Posterior cingulate gyrus (tissue), 11 donors: ENCODE measurements around the gene PEAR1.

Experiments used
- DNase-seq, 10 donors: peaks; one replicate each; pipeline versions ENCODE4 v3.0.0 to v3.0.0-alpha.2; 2020 to 2021; ENCODE audit warnings: mixed read lengths in 3 of 10
- intact Hi-C: fragments of 100-400 bp; cut with DNase I; formaldehyde crosslinking; loops from one replicate; pipeline ENCODE4 v1.15.1; 2023

PEAR1 gene

DNA sequence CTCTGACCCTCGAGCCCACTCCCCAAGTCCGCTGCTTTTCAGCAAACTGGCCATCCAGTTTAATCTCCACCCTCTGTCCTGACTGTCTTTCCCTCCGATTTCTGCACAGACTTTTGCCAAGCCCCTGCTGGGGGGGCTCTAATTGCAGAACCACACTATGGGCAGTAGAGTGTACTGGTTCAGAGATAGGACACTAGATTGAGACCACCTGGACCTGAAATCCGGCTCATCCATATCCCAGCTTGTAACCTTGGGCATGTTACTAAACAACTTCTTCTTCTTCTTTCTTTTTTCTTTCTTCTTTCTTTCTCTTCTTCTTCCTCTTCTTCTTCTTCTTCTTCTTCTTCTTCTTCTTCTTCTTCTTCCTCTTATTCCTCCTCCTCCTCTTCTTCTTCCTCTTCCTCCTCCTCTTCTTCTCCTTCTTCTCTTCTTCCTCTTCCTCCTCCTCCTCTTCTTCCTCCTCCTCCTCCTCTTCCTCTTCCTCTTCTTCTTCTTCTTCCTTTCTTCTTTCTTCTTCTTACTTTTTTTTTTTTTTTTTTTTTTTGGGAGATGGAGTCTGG, 34.6 kb downstream of the PEAR1 start:
- DNase-seq, result no peak
- intact Hi-C loops, result no loop called here

DNA sequence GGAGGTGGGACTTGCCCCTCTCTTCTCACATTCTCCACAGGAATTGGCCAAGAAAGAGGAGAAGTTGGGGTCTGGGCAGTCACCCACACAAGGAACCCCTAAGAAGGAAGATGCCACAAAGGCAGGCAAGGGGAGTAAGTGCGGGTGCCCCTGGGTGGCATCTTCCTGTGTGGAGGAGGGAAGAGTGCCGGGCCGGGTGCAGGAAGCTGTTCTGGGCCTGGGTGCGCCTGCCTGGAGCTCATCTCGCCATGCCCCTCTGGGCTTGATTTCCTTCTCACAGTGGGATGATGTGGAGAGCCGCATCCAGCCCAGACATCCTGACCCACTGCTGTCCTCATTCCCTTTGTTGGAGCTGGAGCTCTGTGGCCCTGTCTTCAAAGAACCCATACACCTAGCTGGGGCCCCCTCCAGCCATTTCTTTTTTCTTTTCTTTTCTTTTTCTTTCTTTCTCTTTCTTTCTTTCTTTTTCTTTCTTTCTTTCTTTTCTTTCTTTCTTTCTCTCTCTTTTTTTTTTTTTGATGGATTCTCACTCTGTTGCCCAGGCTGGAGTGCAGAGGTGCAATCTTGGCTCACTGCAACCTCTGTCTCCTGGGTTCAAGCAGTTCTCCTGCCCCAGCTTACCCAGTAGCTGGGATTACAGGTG, 36.2 kb downstream of the PEAR1 start:
- intact Hi-C loops, result no loop called here
- peak in 2 of 10 donors; percentile 18 to 69 for DNase-seq

DNA sequence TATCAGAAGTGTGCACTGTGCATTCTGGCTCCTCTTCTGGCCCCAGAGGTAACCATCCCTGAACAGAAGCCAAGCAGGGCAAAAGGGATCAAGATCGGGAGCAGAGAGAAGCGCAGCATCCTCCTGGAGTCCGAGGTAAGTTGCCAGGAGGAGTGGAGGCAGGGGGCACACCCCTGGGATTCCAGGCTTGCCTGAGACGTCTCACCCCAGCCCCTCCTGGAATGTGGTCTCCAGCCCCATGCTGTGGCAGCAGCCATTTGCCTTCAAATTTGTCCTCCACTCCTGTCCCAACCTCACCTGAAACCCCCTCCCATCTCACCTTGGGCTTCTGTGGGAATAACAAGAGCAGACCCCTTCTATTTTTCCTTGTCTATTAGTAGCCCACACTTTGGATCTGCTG, 37.0 kb downstream of the PEAR1 start:
- intact Hi-C loops, result no loop called here
- peak in 1 of 10 donors; percentile 53 for DNase-seq

DNA sequence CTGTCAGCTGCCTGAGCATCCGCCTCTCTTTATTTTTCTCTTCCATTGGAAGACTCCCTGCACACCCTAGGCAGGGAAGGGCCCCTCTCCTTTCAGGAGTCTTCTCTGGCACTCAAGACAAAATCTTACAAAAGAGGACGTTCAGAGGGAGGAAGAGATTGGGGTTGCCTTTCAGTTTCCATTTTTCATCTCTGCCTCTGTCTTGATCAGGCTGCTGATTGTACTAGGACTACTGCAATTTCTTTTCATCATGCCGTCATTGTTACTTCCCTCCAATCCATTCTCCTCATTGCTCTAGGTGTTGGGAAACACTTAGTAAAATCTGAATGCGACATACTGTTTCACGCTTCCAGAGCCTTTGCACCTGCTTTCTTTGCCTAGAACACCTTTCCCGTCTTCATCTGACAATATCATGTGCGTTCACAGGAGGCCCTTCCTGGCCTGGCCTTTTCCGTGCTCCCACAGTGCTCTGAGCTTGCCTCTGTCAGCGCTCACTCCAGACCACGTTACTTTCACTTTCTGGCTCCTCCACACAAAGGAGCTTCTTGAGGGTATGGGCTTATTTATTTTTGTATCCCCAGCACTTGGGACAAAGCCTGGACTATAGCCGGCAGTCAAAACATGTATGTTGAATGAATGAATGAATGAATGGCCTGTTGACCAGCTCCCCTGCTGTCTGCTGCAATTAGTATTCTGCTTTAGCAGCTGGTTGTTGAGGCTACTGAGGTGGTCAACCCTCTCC, 37.9 kb downstream of the PEAR1 start:
- DNase-seq, result peak in 2 of 10 donors; percentile 11 to 31
- intact Hi-C loops, result no loop called here

DNA sequence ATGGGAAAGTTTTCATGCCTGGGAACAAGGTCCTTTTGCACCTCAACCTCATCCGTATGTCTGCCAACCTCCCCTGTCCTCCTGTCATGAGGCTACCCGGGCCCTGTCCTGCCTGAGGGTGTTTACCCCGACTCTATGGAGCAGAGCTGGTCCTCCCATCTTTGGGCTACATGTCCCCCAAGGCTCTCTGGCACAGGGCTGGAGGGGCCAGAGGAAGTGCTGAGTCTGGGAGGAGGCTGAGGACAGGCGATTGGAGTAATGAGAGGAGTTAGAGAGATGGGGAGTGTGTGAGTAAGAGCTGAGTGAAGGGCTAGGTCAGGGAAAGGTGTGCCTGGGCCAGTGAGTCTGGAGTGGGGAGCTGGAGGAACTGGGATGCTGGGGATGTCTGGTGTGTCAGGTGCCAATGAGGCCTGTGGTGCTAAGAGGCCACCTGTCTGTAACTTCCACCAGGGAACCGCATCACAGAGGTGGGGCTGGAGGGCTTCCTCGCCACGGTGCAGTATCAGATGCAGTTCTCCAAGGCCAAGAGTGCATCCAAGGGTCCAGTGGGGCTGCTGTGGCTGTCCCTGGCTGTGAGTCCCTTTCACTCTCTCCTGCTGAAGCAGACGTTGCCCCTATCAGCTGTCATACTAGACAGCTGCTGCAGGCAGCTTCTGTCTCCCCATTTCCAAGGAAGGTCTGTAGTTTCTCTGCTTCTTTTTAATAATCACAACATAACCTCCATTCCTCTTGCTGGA, 38.6 kb downstream of the PEAR1 start:
- intact Hi-C loops, result no loop called here
- DNase-seq, result peak in 2 of 10 donors; percentile 71 to 78

DNA sequence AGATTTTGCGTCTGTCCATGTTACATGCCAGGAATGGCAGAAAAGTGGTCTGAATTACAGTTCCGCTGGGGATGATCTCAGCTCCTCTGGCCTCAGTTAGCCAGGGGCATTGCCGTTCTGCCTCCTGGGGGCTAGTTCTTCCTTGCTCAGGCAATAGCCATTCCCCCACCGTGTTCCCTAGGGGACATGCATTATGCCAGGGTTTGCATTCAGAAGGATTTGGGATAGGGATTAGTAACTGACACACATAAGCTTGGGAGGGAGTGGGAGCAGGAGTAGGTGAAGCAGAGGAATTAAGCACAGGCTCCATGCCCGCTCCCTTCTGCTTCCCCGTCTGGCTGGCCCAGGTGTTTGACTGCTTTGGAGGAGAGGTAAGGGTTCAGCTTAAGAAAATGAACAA, 39.6 kb downstream of the PEAR1 start:
- DNase-seq, result peak in 2 of 10 donors; percentile 33 to 34
- intact Hi-C loops, result no loop called here

DNA sequence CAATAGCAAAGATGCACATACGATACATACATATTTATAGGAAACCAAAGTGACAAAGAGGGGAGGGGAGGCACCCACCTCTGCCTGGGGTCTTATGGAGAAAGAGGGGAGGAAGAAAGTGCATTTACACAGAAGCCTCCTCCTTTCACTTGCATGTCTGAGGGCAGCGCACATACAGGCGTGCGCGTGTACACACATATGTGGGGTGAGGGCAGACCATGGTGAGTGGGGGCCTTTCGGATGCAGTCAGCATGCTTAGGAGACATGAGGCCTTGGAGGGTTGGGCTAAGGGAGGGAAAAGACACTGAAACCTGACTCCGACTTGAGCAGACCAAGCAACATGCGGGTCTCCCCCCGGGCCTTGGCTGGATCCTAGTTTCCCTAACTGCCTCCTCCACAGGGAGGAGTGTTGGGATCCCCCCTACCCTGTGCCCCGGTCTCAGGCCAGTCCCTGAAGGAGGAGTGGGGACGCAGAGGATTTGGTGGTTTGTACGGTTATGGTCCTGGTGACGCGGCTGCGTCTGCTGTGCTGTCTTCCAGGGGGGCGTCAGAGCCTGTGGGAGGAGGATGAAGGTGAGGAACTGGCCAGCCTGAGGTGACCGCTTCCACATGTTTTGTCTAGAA, 42.1 kb downstream of the PEAR1 start:
- intact Hi-C loops, result no loop called here
- peak in 2 of 10 donors; percentile 47 to 52 for DNase-seq

DNA sequence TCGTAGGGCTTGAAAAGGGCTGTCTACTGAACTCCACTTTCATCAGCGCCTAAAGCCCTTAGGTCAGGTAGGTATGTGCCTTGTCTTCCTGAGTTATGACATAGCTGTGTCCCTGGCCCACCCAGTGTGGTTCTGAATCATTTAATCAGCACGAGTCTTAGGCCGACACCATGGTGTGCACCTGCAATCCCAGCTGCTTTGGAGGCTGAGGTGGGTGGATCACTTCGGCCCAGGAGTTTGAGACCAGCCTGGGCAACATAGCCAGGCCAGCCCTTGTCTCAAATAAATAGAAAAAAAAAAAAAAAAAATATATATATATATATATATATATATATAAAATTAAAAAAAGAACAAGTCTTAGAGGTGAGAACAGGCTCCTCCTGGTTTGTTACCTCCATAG, 42.7 kb downstream of the PEAR1 start:
- peak in 2 of 10 donors; percentile 49 to 59 for DNase-seq
- intact Hi-C loops, result no loop called here

DNA sequence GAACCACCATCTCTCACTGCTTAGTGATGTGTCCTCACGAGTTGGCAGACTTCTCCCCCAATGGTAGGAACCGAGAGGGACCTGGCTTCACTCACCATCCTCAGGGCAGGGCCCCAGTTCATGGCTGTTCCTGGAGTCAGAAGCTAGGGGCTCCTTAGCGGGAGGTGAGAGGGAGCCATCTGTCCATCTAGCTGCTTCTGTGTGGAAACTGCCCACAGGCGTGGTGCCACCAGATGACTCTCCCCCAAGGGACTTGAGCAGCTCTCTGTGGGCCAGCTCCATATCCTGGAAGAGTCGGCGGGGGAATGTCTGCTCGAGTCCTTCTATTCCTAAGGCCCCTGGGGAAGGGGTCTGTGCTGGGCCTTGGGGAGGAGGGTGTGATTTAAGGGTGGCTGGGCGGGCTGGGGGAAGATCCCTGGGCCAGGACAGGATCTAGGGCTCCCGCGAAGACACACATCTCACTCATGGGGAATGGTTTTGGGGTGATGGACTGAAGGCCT, 43.3 kb downstream of the PEAR1 start:
- peak in 2 of 10 donors; percentile 34 to 64 for DNase-seq
- intact Hi-C loops, result no loop called here

DNA sequence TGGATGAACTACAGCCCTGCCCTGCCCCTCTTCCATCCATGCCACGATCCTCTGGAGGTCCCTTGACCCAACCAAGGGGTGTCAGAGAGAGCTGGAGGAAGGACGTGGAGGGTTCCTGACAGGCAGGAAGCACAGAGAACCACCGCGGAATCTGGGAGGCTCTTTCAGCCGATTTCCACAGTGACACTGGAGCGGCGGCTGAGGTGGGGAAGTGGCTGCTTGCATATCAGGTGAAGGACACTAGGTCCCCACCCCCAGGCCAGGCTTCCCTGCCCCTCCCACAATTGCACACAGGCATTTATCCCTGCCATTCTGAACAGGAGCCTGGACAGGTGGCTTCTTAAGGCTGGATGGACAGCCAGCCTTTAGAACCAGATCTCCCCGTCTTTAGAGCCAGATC, 44.4 kb downstream of the PEAR1 start:
- intact Hi-C loops, result no loop called here
- DNase-seq, result peak in 2 of 10 donors; percentile 31 to 68

DNA sequence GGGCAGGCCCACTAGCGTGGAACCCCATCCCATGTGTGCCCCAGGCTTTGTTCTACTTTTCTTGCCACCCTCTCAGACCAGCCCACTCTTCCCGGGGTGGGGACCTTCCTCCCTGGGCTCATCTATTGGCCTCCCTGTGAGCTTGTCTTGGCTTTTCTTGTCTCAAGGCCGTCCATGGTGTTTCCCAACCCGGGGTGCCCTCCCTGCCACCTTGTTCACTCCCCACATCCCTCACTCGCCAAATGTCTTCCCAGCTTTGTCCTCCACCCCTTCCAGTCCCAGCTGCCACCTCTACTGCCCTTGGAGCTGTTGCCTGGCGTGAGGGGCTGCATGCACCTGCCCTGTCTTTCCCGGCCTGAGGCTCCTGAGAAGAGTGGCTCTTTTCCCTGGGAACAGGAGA, 45.3 kb downstream of the PEAR1 start:
- intact Hi-C loops, result no loop called here
- peak in 2 of 10 donors; percentile 40 to 56 for DNase-seq

DNA sequence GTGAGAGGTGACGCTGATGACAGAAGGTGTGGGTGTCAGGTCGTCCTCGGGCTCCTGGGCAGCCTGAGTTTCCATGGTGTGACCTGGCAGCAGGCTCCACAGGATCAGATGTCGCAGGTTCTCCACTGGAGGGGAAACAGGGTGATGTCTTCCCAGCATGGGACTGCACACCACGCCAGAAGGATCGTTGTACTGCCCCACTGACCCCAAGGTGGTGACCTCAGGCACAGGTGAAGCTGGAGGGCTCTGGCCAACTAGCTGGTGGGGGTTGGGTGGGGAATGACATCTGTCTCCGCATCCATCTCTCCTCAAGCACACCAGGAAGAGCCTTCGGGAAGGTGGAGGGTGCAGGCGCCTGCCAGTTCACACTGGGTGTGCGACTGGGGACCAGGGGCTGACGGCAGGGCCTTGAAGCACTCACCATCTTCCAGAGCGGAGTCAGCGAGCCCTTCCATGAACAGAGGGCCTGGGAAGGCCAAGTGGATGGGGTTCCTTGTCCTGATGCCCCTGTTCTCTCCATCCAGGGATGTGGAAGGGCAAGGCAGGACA, 46.3 kb downstream of the PEAR1 start:
- intact Hi-C loops, result no loop called here
- peak in 2 of 10 donors; percentile 77 for DNase-seq

DNA sequence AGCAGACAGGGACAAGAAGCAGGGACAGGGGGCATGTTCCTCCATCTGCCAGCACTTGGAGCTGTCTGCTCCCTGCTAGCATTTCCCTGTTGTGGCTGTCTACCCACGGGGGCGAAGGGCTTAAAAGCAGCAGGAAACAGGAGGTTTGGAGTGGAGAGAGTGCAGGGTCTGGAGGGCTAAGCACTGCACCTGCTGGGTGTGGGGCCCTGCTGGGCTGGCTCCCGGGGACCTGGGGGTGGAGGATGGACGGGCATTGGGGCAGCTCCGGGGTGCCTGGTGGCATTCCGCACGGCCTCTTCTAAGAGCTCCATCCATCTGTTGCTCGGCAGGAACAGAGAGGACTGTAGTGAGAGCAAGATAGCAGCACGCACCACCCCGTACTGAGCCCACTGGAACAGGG, 48.2 kb downstream of the PEAR1 start:
- intact Hi-C loops, result no loop called here
- peak in 2 of 10 donors; percentile 43 to 67 for DNase-seq

DNA sequence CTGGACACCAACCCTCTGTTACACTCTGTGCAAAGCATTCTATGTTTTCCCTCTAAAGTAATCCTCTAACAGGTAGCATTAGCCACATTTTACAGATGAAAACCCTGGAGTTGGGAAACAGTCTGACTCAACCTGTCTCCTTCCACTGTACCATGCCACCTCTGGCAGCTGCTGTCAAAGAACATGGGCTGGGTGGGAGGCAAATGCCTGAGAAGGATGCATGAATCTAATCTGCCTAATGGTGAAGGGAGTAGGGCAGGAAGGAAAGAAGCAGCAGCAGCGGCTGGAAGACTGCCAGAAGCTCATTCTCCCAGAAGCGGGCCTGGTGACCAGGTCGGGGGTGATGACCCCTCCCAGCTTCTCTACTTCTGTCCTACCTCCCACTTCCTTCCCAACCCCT, 48.7 kb downstream of the PEAR1 start:
- intact Hi-C loops, result no loop called here
- DNase-seq, result peak in 2 of 10 donors; percentile 26 to 49

DNA sequence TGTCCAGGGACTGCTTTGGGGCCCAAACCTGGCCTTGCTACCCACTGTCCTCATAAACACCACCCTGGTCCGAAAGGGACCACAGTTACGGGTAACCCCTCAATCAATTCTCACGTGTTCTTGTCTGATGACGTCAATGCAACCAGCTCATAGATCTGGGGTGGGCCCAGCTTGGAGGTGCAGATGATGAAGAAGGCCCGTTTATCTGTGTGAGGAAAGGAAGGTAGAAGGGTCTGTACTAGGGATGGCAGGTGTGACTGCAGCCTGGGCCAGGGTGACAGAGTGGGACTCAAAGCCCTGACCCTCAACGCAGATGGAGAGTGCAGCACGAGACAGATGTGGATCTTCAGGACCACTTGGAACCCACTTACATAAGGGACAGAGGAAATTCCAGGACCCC, 49.1 kb downstream of the PEAR1 start:
- DNase-seq, result peak in 1 of 10 donors; percentile 26
- intact Hi-C loops, result no loop called here

DNA sequence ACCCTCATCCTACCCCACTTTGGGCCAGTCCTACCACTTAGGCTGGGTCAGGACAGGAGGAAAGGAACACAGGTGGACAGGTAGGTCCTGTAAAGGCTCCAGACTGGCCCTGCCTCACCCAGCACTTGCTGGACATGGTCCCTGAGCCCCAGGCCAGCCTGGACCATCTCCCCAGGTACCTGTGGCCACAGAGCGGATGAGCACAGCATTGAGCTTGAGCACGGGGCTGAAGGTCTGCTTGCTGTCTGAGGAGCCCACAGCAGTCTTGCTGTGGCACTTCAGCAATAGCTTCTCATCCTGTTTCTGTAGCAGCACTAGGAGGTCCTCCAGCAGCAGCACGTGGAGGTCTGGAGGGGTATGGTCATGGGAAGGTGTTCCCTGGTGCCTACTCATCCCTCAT, 50.2 kb downstream of the PEAR1 start:
- peak in 1 of 10 donors; percentile 53 for DNase-seq
- intact Hi-C loops, result no loop called here

DNA sequence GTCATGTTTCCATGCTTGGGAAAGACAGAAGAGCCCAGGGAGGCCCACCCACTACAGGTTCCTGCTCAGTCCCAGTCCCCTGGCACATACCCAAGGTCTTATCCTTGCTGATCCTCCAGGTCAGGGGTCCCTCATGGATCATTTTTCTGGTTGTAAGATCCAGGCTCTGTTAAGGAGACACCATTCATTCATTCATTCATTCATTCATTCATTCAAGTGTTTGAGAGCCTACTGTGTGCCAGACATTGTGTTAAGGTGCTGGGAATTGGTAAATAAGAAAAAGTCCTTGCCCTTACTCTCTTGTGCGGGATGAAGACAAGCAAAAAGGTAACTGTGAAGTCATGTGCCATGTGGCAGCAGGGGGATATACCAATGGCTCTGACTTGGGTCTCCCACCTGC, 50.8 kb downstream of the PEAR1 start:
- no peak for DNase-seq

DNA sequence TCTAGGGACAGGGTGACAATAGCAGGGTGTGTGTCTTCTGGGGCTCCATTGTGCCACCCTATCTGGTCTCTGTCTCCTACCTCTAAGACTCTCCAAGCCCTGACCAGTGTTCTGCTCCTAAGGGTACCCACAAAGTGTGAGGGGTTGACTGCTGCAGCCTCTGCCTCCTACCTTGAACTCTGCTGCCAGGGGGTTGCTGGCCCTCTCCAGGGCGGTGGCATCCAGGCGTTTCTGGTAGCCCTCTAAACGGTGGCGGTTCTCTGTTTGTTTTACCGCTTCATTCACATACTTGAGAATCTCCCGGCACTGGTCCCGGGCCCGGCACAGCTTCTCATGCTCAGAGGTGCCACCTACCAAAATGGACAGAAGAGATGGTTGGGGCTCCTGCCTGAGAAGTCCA, 51.3 kb downstream of the PEAR1 start:
- peak in 1 of 10 donors; percentile 58 for DNase-seq
- intact Hi-C loops, result no loop called here

More for the DNA sequence above, 50.8 kb downstream of the PEAR1 start:
- intact Hi-C loops, result no loop called here

DNA sequence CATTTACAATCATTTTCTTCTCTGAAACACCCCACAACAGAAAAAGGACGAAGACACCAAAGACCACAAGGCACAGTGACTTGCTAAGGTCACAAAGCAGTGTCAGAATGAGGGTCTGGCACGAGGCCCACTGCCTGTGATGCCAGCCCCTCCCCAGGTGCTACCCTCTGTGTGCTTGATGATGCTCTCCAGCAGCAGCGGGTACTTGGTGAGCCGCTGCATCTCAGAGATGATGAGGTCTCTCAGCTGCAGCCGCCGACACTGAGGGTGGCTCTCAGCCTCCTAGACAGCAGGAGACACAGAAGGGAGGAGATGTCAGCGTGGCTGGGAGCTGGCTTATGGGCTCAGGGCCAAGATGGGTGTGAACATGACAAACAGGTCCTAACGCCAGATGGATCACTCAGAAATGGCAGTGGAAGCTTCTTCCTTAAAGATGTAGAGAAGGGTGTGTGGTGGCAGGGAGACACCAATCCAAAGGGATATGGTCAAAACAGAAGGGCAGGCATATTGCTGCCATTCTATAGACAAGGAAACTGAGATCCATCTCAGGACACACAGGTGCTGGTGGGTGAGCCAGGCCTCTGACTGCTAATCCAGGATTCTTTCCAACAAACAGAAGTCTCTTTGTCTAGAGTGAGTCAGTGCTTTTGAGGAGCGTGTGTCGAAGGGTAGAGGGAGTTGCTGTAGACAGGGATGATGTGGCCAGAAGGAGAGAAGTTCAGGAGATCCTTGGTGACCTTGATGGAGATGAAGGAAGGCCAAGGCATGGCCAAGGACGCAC, 52.6 kb downstream of the PEAR1 start:
- DNase-seq, result peak in 7 of 10 donors; percentile 35 to 92 (median 53)
- intact Hi-C loops, result no loop called here
